HUDEP-2 (cell line): ENCODE data around the gene DBI.
A peak's percentile ranks its signal among the peaks of the same experiment; 100 is the strongest.
"Not testable (repeated sequence)": the region's sequence is repeated elsewhere in the genome, so short reads cannot be mapped to it uniquely, and the experiment has no call there.

ENCODE experiments used
- DNase-seq, 76 experiments: peaks; one replicate each; lab custom pipeline; 2025; ENCODE audit not compliant: unreplicated experiment in 76 of 76; lab: John Stamatoyannopoulos, UW

Gene DBI

GRCh38 chr2:119393971-119394748 is 27.4 kb downstream of the DBI start:
- DNase-seq: no peak

GRCh38 chr2:119397196-119397595 is 30.4 kb downstream of the DBI start:
- no peak for DNase-seq

- DNase-seq: no peak
These were observed 35.3 kb downstream of the DBI start for GRCh38 chr2:119402106-119402505.

GRCh38 chr2:119402645-119403560 is 36.1 kb downstream of the DBI start:
- no peak for DNase-seq

- not testable (repeated sequence) for DNase-seq
These were observed 36.8 kb downstream of the DBI start for GRCh38 chr2:119403618-119404017.

- DNase-seq: no peak
These were observed 38.4 kb downstream of the DBI start for GRCh38 chr2:119405151-119405550.

GRCh38 chr2:119407430-119408220 is 40.8 kb downstream of the DBI start:
- DNase-seq: peak in 30 of 76 experiments; percentile 3 to 47 (median 21)

GRCh38 chr2:119408221-119408619 is 41.4 kb downstream of the DBI start:
- DNase-seq: no peak

GRCh38 chr2:119409506-119409905 is 42.7 kb downstream of the DBI start:
- DNase-seq: no peak

- DNase-seq: no peak
These were observed 48.1 kb downstream of the DBI start for GRCh38 chr2:119414894-119415293.

GRCh38 chr2:119415630-119416029 is 48.9 kb downstream of the DBI start:
- no peak for DNase-seq

GRCh38 chr2:119416299-119416923 is 49.6 kb downstream of the DBI start:
- DNase-seq: no peak

GRCh38 chr2:119417908-119418307 is 51.1 kb downstream of the DBI start:
- no peak for DNase-seq

GRCh38 chr2:119419065-119419464 is 52.3 kb downstream of the DBI start:
- no peak for DNase-seq

- no peak for DNase-seq
These were observed 53.2 kb downstream of the DBI start for GRCh38 chr2:119419803-119420508.

GRCh38 chr2:119421304-119421703 is 54.5 kb downstream of the DBI start:
- no peak for DNase-seq

GRCh38 chr2:119421741-119422140 is 55.0 kb downstream of the DBI start:
- no peak for DNase-seq
